GM12878 (cell line): ENCODE results near the gene PRDM15. TPM values are rescaled to one million over a fixed set of nuclear protein-coding genes. Genes with fewer than 3 reads are reported as not detected.

Experiments used
- ATAC-seq: fragments of 200-7000 bp; cut with Tn5 transposase; 3 replicates; pipeline ENCODE4 v1.9.1; 2020; ENCODE audit warnings: mild to moderate bottlenecking, moderate library complexity
- BruUV-seq: library from RNA; stranded (reverse); fragments of 400-500 nt; replicated peaks from 2 replicates; lab custom pipeline; 2021; lab: Mats Ljungman, UMichigan
- CTCF ChIA-PET: fragments of 300-600 bp; sonication (Branson Sonifier 250); formaldehyde crosslinking; extraction: SDS; loops from one replicate; lab custom pipeline; 2021; ENCODE audit warnings: inconsistent platforms; lab: Yijun Ruan, JAX
- POLR2A ChIA-PET: fragments of 350-600 bp; formaldehyde crosslinking; extraction: SDS; loops from one replicate; lab custom pipeline; 2021; ENCODE audit warnings: inconsistent platforms; lab: Charles Lee
- RAD21 ChIA-PET: fragments of 300-600 bp; sonication (Branson Sonifier 250); formaldehyde crosslinking; loops from one replicate; lab custom pipeline; 2023; ENCODE audit warnings: antibody characterized with exemption; ENCODE audit not compliant: unreplicated experiment; lab: Charles Lee
- SMC1A ChIA-PET: fragments of 300-600 bp; sonication (Branson Sonifier 250); formaldehyde crosslinking; loops from one replicate; lab custom pipeline; 2023; ENCODE audit not compliant: unreplicated experiment, uncharacterized antibody; lab: Charles Lee
- DNase-seq: peaks from one replicate; pipeline ENCODE4 v3.0.0-alpha.2; 2011; ENCODE audit warnings: low read depth, low spot score
- FAIRE-seq: peaks from 3 replicates; lab custom pipeline; 2011; peaks lifted over from hg19 to GRCh38; lab: Jason Lieb, UNC
- H2AFZ ChIP-seq: 2 replicates; pipeline ENCODE4 v1.6.0; 2011; ENCODE audit warnings: low read depth, low read length, control low read depth; ENCODE audit not compliant: control insufficient read depth
- H3K27ac ChIP-seq: 2 replicates; pipeline ENCODE4 v1.5.1; 2011; ENCODE audit warnings: control low read depth; ENCODE audit not compliant: control insufficient read depth, insufficient read depth
- H3K27me3 ChIP-seq, 2 experiments: replicated peaks in 1 of 2; 2 replicates each; pipeline versions ENCODE4 v1.6.0 to v1.6.1; 2011; ENCODE audit warnings: low read length in 1 of 2; ENCODE audit not compliant: control insufficient read depth in 2 of 2, insufficient read depth in 2 of 2
- H3K36me3 ChIP-seq, 2 experiments: 2 replicates each; pipeline ENCODE4 v1.5.1; 2011; ENCODE audit warnings: low read length in 1 of 2; ENCODE audit not compliant: control insufficient read depth in 2 of 2, insufficient read depth in 2 of 2
- H3K4me1 ChIP-seq: 2 replicates; pipeline ENCODE4 v1.6.1; 2011; ENCODE audit warnings: mild to moderate bottlenecking, low read length, moderate library complexity, mixed read lengths; ENCODE audit not compliant: control insufficient read depth, insufficient read depth
- H3K4me2 ChIP-seq: 2 replicates; pipeline ENCODE4 v1.6.0; 2011; ENCODE audit warnings: control low read depth; ENCODE audit not compliant: control insufficient read depth, insufficient read depth
- H3K4me3 ChIP-seq: fragments of 200-600 bp; sonication (generic); 2 replicates; pipeline ENCODE4 v1.5.1; 2016
- H3K79me2 ChIP-seq: 2 replicates; pipeline ENCODE4 v1.6.0; 2011; ENCODE audit warnings: low read length; ENCODE audit not compliant: control insufficient read depth, insufficient read depth
- H3K9ac ChIP-seq: 2 replicates; pipeline ENCODE4 v1.8.0; 2011; ENCODE audit warnings: low read length, control low read depth, mixed read lengths; ENCODE audit not compliant: control insufficient read depth, insufficient read depth
- H3K9me3 ChIP-seq: replicated peaks from 3 replicates; pipeline ENCODE4 v1.5.1; 2011; ENCODE audit warnings: mild to moderate bottlenecking, low read length; ENCODE audit not compliant: control insufficient read depth, insufficient read depth
- H4K20me1 ChIP-seq: 2 replicates; pipeline ENCODE4 v1.6.0; 2011; ENCODE audit not compliant: control insufficient read depth, insufficient read depth
- BACH1 ChIP-seq: fragments of 450-650 bp; IDR thresholded peaks from 2 replicates; pipeline ENCODE4 v1.6.1; 2017; ENCODE audit warnings: mild to moderate bottlenecking, borderline replicate concordance
- CBFB ChIP-seq: IDR thresholded peaks from 2 replicates; pipeline ENCODE4 v1.6.1; 2016; ENCODE audit warnings: antibody characterized with exemption, low read depth
- CHD2 ChIP-seq: IDR thresholded peaks from 2 replicates; pipeline ENCODE4 v1.6.1; 2011; ENCODE audit warnings: low read depth, low read length, improper control_type of control experiment, borderline replicate concordance
- GABPA ChIP-seq: IDR thresholded peaks from 2 replicates; pipeline ENCODE4 v1.6.1; 2014; ENCODE audit warnings: antibody characterized with exemption, low read depth, mild to moderate bottlenecking, inconsistent platforms
- MEF2B ChIP-seq: fragments of 450-650 bp; IDR thresholded peaks from 2 replicates; pipeline ENCODE4 v1.6.1; 2018; ENCODE audit warnings: mild to moderate bottlenecking, moderate library complexity; ENCODE audit not compliant: partially characterized antibody, poor library complexity, severe bottlenecking
- RAD51 ChIP-seq: fragments of 450-650 bp; IDR thresholded peaks from 2 replicates; pipeline ENCODE4 v1.6.1; 2016; ENCODE audit warnings: moderate library complexity, mild to moderate bottlenecking, inconsistent platforms
- SP1 ChIP-seq: IDR thresholded peaks from one replicate; pipeline ENCODE4 v1.6.1; 2011; ENCODE audit warnings: low read depth, low read length
- SPI1 ChIP-seq: IDR thresholded peaks from 2 replicates; pipeline ENCODE4 v1.6.1; 2011; ENCODE audit warnings: low read depth, mild to moderate bottlenecking, low read length, moderate library complexity, borderline replicate concordance; ENCODE audit not compliant: insufficient read depth
- SREBF2 ChIP-seq: IDR thresholded peaks from 2 replicates; pipeline ENCODE4 v1.6.1; 2012; ENCODE audit warnings: mild to moderate bottlenecking, low read length
- WGBS: methylation state at CpG from one replicate; pipeline ENCODE4 v1.1.6; 2016; ENCODE audit warnings: low lambda C conversion rate; ENCODE audit not compliant: insufficient replicate concordance, insufficient coverage; ENCODE audit errors: missing lambda C conversion rate; 5-methylcytosine and 5-hydroxymethylcytosine counted together
- in situ Hi-C: fragments of 300-500 bp; cut with MboI; formaldehyde crosslinking; loops from 9 replicates; pipeline ENCODE4 v1.14.3; 2018; ENCODE audit warnings: mixed read lengths
- intact Hi-C: fragments of 100-400 bp; cut with micrococcal nuclease; formaldehyde crosslinking; loops from one replicate; pipeline ENCODE4 v1.14.2; 2022; ENCODE audit not compliant: unreplicated experiment
- polyA plus RNA-seq, 11 experiments: library from polyadenylated mRNA; depleted of rRNA in 4 of 11; unstranded in 6 of 11; stranded (reverse) in 5 of 11; fragments of >200 nt; fragmentation: Nextera tagmentation in 4 of 11; fragmentation: Illumina TruSeq in 1 of 11; extraction: Ambion mirVana in 4 of 11; extraction: Trizol in 1 of 11; gene quantifications; 1 replicate in 1 of 11; 2 replicates in 10 of 11; pipeline versions ENCODE4 v1.2.1 to v1.2.3, GENCODE V29; 2011 to 2016; ENCODE audit warnings: inconsistent platforms in 2 of 11, missing spikeins in 2 of 11, low read depth in 1 of 11
- total RNA-seq, 4 experiments: library from RNA; depleted of rRNA in 3 of 4; stranded (reverse); fragments of >200 nt in 3 of 4; fragmentation: Illumina TruSeq in 1 of 4; extraction: Trizol in 1 of 4; gene quantifications; 2 replicates each; pipeline versions ENCODE4 v1.2.1 to v1.2.3, GENCODE V29; 2013 to 2021
- TF ChIP-seq, protein P1 (sequence below): fragments of 450-650 bp; formaldehyde crosslinking; IDR thresholded peaks from 2 replicates; pipeline ENCODE4 v1.5.0; 2022; ENCODE audit warnings: mild to moderate bottlenecking, missing genetic modification characterization
- TF ChIP-seq, protein P2 (sequence below): fragments of 450-650 bp; IDR thresholded peaks from 2 replicates; pipeline ENCODE4 v1.6.1; 2017; ENCODE audit warnings: antibody characterized with exemption, mild to moderate bottlenecking, moderate library complexity
- TF ChIP-seq, protein P3 (sequence below): fragments of 450-650 bp; IDR thresholded peaks from 2 replicates; pipeline ENCODE4 v1.6.1; 2017; ENCODE audit warnings: low read depth, mild to moderate bottlenecking, moderate library complexity
- TF ChIP-seq, protein P4 (sequence below): fragments of 450-650 bp; conservative IDR thresholded peaks from 2 replicates; pipeline ENCODE4 v1.6.1; 2017; ENCODE audit warnings: mild to moderate bottlenecking, moderate library complexity

The PRDM15 gene
- total and polyA plus RNA-seq, 10 of the 15 experiments (the other 5 are each of a cell fraction or from before 2014, with no cell fraction given) = 2.2 to 16.0 (median 8.6) TPM

DNA sequence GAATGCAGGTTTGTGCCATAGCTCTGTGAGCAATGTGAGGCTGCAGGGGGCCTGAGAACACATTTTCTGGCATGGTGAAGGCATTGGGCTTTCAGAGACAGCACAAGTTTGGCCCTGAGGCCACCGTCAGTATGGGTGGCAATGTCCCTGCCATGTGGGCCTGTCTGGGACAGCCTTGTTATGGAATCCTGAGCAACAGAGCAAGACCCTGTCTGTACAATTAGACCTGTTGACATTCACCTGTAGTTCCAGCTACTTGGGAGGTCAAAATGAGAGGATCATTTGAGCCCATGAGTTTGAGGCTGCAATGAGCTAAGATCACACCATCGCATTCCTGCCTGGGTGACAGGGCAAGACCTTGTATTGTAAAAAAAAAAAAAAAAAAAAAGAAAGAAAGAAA, 35.6 kb downstream of the PRDM15 start:
- intact Hi-C loops (no loop called here), in situ Hi-C loops (no loop called here)
- Histone ChIP-seq H3K9me3 (no peaks in the 10 kb centered on the region), H4K20me1 (no peaks in the 10 kb centered on the region), H3K4me3 (no peak overlapping the region), H3K79me2 (no peaks in the 10 kb centered on the region), H3K36me3 (peaks cover 7 to 25% of the 10 kb centered on the region in 2 experiments), H3K27ac (no peak overlapping the region), H3K4me1 (peaks cover 4% of the 10 kb centered on the region), H2AFZ (no peak overlapping the region), H3K4me2 (no peak overlapping the region), H3K27me3 (no peaks in the 10 kb centered on the region), H3K9ac (no peak overlapping the region)
- BruUV-seq = no TSS peak
- ChIA-PET POLR2A (interaction anchor here (0.5 to 0.7 kb wide), 3 partner anchors 16 to 125 kb away, joined by 3 to 5 read pairs (median 5); no protein-coding TSS in a partner anchor), CTCF (no interaction called here), SMC1A (interaction anchor here (1.3 kb wide), 1 partner anchor 26 kb away, joined by 4 read pairs; no protein-coding TSS in a partner anchor), RAD21 (interaction anchor here (0.7 kb wide), 2 partner anchors 68 to 306 kb away, joined by 3 to 4 read pairs; no protein-coding TSS in a partner anchor)
- ATAC-seq (no peak), FAIRE-seq (no peak), DNase-seq (no peak)
- WGBS = 100% methylated on average over 2 of the region's 2 CpGs
- TF ChIP-seq, protein P1, sequence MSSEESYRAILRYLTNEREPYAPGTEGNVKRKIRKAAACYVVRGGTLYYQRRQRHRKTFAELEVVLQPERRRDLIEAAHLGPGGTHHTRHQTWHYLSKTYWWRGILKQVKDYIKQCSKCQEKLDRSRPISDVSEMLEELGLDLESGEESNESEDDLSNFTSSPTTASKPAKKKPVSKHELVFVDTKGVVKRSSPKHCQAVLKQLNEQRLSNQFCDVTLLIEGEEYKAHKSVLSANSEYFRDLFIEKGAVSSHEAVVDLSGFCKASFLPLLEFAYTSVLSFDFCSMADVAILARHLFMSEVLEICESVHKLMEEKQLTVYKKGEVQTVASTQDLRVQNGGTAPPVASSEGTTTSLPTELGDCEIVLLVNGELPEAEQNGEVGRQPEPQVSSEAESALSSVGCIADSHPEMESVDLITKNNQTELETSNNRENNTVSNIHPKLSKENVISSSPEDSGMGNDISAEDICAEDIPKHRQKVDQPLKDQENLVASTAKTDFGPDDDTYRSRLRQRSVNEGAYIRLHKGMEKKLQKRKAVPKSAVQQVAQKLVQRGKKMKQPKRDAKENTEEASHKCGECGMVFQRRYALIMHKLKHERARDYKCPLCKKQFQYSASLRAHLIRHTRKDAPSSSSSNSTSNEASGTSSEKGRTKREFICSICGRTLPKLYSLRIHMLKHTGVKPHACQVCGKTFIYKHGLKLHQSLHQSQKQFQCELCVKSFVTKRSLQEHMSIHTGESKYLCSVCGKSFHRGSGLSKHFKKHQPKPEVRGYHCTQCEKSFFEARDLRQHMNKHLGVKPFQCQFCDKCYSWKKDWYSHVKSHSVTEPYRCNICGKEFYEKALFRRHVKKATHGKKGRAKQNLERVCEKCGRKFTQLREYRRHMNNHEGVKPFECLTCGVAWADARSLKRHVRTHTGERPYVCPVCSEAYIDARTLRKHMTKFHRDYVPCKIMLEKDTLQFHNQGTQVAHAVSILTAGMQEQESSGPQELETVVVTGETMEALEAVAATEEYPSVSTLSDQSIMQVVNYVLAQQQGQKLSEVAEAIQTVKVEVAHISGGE (CRISPR knock-in tag) = no peak
- TF ChIP-seq MEF2B = no peak
- no peak for TF ChIP-seq BACH1
- TF ChIP-seq RAD51 = no peak
- TF ChIP-seq CHD2 = no peak
- TF ChIP-seq SPI1 = no peak
- TF ChIP-seq CBFB = no peak
- TF ChIP-seq, protein P2, sequence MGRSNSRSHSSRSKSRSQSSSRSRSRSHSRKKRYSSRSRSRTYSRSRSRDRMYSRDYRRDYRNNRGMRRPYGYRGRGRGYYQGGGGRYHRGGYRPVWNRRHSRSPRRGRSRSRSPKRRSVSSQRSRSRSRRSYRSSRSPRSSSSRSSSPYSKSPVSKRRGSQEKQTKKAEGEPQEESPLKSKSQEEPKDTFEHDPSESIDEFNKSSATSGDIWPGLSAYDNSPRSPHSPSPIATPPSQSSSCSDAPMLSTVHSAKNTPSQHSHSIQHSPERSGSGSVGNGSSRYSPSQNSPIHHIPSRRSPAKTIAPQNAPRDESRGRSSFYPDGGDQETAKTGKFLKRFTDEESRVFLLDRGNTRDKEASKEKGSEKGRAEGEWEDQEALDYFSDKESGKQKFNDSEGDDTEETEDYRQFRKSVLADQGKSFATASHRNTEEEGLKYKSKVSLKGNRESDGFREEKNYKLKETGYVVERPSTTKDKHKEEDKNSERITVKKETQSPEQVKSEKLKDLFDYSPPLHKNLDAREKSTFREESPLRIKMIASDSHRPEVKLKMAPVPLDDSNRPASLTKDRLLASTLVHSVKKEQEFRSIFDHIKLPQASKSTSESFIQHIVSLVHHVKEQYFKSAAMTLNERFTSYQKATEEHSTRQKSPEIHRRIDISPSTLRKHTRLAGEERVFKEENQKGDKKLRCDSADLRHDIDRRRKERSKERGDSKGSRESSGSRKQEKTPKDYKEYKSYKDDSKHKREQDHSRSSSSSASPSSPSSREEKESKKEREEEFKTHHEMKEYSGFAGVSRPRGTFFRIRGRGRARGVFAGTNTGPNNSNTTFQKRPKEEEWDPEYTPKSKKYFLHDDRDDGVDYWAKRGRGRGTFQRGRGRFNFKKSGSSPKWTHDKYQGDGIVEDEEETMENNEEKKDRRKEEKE = no peak
- TF ChIP-seq SP1 = no peak
- no peak for TF ChIP-seq SREBF2
- TF ChIP-seq, protein P3, sequence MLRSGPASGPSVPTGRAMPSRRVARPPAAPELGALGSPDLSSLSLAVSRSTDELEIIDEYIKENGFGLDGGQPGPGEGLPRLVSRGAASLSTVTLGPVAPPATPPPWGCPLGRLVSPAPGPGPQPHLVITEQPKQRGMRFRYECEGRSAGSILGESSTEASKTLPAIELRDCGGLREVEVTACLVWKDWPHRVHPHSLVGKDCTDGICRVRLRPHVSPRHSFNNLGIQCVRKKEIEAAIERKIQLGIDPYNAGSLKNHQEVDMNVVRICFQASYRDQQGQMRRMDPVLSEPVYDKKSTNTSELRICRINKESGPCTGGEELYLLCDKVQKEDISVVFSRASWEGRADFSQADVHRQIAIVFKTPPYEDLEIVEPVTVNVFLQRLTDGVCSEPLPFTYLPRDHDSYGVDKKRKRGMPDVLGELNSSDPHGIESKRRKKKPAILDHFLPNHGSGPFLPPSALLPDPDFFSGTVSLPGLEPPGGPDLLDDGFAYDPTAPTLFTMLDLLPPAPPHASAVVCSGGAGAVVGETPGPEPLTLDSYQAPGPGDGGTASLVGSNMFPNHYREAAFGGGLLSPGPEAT = no peak
- no peak for TF ChIP-seq GABPA
- TF ChIP-seq, protein P4, sequence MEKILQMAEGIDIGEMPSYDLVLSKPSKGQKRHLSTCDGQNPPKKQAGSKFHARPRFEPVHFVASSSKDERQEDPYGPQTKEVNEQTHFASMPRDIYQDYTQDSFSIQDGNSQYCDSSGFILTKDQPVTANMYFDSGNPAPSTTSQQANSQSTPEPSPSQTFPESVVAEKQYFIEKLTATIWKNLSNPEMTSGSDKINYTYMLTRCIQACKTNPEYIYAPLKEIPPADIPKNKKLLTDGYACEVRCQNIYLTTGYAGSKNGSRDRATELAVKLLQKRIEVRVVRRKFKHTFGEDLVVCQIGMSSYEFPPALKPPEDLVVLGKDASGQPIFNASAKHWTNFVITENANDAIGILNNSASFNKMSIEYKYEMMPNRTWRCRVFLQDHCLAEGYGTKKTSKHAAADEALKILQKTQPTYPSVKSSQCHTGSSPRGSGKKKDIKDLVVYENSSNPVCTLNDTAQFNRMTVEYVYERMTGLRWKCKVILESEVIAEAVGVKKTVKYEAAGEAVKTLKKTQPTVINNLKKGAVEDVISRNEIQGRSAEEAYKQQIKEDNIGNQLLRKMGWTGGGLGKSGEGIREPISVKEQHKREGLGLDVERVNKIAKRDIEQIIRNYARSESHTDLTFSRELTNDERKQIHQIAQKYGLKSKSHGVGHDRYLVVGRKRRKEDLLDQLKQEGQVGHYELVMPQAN = no peak
